HG03103 (cell line): ENCODE results near the gene DGCR2.
"Not testable (repeated sequence)": the region's sequence is repeated elsewhere in the genome, so short reads cannot be mapped to it uniquely, and the experiment has no call there.

ENCODE experiments used
- ATAC-seq: cut with Tn5 transposase; IDR thresholded peaks from one replicate; pipeline ENCODE4 v1.9.1; 2021; ENCODE audit warnings: low read depth; ENCODE audit not compliant: unreplicated experiment

The DGCR2 gene, protein sequence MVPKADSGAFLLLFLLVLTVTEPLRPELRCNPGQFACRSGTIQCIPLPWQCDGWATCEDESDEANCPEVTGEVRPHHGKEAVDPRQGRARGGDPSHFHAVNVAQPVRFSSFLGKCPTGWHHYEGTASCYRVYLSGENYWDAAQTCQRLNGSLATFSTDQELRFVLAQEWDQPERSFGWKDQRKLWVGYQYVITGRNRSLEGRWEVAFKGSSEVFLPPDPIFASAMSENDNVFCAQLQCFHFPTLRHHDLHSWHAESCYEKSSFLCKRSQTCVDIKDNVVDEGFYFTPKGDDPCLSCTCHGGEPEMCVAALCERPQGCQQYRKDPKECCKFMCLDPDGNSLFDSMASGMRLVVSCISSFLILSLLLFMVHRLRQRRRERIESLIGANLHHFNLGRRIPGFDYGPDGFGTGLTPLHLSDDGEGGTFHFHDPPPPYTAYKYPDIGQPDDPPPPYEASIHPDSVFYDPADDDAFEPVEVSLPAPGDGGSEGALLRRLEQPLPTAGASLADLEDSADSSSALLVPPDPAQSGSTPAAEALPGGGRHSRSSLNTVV

DNA sequence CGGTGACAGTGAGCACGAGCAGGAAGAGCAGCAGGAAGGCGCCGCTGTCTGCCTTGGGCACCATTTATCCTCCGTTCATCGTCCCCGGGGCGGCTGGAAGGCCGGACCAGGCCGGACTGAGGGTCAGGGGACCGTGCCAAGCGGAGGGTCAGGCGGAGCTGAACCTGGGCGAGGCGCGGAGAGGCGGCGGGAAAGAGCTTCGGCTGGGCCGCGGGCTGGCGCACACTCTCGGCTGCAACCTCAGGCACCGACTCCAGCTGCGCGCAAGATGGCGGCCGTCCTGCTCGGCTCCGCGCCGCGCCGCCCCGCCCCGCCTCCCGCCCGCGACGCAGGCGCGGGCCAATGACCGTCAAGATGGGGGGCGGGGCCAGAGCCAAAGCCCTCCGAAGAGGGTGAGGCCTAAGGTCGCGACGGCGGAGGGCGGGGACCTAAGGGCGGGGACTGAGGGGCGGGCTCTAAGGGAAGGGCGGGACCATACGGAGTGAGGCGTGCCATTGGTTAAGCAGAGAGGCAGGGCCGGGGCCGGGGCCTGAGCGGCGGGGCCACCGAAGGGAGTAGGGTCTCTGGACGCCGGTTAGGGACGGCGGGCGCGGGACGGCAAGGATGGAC, at the start of gene DGCR2:
DGCR2 (minus strand) TSS at position 270 of the 609 bp plus-strand sequence; CDS start at position 64, 206 bp downstream.
- peak; percentile 79 for ATAC-seq

DNA sequence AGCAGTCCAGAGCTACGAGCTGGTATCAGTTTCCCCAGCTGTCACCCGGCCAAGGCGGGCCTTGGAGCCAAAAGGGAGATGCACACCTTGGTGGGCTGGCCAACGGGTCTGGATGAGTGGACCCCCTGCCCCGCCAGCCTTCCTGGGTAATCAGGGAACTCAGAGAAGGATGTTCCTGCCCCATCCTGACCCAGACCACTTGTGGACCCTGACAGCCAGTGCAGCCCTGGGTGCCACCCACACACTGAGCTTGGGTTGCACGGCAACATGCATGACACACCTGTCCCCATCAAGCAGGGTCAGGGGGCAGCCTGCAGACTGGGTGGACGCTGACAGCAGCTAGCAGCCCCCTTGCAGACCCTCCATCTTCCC, 47.7 kb upstream of the DGCR2 start:
- no peak for ATAC-seq

DNA sequence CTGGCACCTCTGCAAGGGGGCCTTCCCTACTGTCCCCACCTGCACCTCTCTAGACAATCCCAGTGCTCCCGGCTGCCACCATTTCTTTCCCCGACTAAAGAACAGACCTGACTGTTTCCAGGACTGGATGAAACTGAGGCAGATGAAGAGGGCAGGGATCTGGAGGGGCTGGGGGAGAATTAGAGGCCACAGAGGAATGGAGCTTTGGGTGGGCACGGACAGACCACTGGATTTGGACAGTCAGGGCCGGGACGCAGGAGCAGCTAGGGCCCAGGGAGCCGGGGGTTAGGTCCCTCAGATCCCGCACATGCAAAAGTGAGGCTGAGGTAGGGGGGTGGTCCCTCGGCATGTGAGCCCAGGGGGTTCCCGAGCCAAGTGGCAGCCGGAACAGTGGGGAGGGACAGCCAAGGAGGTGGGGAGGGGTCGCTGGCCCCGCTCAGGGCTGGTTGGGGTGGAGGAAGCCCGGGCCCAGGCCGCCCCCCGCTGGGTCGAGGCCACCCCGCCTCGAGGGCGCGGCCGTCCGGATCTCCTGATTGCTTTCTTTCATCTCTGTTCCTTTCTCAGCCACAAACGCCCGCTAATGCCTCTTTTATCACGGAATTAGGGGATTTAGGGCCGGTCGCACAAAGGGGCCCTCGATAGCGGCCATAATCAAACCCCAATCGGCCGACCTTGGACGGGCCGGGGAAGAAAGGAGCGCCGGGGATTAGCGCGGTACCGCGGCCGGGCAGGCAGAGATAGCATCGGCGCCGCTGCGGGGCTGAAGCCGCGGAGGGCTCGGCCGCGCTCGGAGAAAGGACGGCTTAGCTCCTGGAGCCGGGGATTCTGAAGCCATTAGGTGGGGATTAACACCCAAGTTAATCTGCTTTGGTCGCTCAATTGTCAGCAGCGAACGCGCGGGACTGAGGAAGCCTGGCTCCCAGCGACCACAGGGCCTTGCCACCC, 47.1 kb upstream of the DGCR2 start:
- no peak for ATAC-seq

DNA sequence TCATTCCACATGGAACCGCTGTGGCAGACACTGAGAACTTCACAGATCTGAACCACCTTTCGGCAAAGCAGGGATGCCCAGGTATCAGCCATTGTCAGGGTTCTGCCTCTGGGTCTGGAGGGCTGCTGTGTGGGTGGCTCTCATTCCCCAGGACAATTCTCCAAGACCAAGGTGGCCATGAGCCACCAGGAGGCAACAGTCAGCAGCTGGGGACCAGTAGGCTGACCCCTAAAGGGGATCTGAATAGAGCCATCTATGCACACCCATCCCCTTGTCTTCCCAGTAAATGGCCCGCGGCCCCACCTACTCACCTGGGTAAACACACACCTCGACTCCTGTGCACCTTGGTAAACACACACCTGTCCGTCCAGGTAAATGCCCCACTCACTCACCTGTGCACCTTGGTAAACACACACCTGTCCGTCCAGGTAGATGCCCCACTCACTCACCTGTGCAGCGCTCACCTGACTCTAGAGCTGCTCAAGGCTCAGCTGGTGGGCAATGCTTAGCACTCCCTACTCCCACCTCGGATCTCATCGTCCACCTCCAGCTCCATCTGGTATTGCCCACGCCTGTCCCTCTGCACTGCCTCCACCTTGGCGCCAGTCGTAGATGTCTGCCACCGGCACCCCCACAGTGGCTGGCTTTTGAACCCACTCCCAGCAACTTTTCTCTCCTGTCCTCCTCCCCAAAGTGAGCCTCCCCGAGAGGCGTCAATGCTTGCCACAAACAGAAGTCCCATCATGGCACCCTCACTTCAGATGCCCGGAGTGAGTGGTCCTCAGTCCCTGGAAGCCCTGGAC, 46.1 kb upstream of the DGCR2 start:
- no peak for ATAC-seq

DNA sequence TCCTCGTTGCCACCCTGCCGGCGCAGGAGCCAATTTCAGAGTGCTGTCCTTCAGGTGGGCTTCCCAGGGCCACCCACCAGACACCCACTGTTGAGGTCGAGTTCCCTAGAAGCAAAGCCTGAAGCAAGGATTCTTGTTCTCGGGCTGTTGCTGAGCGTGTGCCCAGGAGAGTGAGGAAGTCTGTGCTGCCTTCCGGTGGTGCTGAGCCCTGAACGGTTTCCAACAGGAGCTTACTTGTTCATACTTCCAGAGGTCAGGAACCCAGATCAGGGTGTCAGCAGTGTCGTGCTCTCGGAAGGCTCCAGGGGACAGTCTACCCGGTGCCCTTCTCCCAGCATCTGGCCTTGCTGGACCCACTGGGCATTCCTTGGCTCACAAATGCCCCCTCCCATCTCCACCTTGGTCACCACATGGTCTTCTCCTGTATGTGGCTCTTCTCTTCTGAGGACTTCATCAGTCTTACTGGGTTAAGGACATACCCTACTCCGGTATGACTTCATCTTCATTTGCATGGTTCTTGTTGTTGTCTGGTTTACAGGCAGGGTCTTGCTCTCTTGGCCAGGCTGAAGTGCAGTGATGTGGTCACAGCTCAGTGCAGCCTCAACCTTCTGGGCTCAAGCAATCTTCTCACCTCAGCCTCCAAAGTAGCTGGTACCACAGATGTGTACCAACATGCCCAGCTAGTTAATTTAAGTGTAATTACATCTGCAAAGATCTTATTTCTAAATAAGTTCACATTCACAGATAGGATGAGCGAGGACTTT, 45.1 kb upstream of the DGCR2 start:
- no peak for ATAC-seq

DNA sequence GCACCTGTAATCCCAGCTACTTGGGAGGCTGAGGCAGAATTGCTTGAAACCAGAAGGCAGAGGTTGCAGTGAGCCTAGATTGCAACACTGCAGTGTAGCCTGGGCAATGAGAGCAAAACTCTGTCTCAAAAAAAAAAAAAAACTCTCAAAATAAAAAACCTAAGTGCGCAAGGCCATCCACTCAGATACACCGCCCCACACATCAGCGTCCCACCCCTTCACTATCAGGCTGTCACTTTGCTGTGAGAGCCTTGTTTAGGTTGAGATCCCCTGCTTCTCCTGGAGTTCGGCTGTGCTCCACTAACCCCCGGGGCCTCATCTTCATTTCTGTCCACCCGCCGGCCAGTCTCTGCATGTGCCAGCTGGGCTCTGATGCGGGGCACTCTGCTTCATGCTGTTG, 44.2 kb upstream of the DGCR2 start:
- no peak for ATAC-seq

DNA sequence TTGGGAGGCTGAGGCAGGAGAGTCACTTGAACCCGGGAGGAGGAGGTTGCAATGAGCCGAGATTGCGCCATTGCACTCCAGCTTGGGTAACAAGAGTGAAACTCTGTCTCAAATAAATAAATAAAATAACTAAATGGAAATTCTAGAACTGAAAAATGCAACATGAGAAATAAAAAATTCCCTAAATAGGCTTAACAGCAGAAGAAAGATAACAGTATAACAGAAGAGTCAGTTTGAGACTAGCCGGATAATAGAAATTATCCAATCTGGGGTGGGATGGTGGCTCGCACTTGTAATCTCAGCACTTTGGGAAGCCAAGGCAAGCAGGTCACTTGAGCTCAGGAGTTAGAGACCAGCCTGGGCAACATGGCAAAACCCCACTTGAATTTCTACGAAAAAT, 42.2 kb upstream of the DGCR2 start:
- no peak for ATAC-seq

DNA sequence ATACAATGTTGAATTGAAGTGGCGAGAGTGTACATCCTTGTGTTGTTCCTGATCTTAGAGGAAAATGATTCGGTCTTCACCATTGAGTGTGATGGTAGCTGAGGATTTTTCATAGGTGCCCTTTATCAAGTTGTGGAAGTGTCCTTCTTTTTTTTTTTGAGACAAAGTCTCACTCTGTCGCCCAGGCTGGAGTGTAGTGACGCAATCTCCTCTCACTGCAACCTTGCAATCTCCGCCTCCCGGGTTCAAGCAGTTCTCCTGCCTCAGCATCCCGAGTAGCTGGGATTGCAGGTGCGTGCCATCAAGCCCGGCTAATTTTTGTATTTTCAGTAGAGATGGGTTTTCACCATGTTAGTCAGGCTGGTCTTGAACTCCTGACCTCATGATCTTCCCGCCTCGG, 36.4 kb upstream of the DGCR2 start:
- not testable (repeated sequence) for ATAC-seq

DNA sequence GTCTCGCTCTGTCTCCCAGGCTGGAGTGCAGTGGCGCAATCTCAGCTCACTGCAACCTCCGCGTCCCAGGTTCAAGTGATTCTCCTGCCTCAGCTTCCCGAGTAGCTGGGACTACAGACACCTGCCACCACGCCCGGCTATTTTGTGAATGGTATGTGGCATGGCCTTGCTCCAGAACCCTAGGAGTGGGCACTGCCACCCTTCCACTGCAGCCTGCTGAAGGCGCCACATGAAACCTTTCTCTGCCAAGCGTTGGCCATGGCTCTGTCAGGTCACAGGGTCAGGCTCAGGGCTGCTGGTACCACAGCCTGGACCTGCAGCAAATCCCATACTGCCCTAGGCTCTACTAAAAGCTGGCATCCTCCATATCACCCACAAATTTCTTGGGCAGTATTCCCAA, 33.9 kb upstream of the DGCR2 start:
- ATAC-seq, result not testable (repeated sequence)

DNA sequence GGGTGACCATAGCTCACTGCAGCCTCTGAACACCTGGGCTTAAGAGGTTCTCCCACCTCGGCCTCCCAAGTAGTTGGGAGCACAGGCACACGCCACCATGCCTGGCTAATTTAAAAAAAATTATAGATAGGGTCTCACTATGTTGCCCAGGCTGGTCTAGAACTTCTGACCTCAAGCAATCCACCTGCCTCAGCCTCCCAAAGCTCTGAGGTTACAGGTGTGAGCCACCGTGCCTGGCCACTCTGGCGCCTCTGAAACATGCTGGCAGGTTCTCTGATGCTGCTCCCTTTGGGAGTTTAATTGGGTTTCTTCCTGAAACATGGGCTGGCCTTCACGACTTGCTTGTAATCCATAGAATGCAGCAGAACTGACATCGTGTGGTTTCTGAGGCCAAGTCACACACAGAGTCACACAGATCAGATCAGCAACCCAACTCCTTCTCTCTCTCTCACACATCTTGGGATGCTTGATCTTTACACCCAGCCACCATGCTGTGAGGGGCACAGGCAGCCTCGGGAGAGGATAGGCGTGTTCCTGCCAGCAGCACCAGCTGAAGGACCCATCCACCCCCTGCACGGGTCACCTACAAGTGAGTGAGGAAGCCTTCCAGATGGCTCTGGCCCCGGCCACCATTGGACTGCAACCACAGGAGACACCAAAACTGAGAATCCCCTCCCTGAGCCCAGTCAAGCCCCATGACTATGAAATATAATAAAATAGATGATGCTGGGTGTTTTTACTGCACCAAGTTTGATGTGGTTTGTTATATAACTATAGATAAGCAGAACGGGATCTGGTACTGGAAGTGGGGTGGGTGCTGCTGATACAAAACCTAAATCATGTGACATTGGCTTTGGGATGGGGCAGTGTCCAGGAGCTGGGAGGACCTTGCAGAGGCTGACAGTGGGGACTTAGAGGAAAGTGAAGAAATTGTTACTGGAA, 31.0 kb upstream of the DGCR2 start:
- no peak for ATAC-seq

DNA sequence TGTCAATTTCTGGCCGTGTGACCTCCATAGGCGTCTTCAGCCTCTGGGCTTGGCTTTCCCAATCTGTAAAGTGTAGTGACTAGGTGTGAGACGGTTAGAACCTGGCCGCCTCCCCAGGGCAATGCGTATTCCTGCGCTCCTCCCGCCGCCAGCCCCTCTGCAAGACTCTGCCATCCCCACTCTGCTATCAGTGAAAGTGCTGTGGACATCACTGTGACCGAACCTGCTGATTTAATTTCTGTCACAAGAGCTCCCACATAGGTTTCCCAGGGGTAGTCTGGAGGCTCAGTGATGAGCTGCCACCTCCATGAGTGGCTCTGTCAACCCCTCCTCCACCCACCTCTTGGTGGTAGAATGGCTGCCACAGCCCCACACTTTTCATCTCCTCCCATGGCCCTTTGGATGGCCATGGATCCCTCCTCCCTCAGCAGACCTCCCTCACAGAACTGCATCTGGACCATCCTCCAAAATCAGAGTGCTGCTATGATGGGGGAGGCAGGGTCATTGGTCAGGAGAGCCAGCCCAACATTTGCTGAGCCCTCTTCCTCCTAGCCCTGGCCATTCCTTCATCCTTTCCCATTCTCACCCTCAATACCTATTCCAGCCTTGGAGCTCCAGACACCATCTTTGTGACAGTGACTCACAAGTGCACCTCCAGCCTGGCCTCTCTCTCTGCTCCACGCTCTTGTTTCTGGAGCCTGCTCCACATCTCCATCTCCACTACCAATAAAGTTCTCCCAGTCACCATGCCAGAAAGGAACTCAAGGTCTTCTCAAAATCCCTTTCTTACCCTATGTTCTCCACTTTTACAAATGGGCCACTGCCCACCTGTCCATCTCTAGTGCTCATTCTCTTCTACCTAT, 29.3 kb upstream of the DGCR2 start:
- no peak for ATAC-seq

DNA sequence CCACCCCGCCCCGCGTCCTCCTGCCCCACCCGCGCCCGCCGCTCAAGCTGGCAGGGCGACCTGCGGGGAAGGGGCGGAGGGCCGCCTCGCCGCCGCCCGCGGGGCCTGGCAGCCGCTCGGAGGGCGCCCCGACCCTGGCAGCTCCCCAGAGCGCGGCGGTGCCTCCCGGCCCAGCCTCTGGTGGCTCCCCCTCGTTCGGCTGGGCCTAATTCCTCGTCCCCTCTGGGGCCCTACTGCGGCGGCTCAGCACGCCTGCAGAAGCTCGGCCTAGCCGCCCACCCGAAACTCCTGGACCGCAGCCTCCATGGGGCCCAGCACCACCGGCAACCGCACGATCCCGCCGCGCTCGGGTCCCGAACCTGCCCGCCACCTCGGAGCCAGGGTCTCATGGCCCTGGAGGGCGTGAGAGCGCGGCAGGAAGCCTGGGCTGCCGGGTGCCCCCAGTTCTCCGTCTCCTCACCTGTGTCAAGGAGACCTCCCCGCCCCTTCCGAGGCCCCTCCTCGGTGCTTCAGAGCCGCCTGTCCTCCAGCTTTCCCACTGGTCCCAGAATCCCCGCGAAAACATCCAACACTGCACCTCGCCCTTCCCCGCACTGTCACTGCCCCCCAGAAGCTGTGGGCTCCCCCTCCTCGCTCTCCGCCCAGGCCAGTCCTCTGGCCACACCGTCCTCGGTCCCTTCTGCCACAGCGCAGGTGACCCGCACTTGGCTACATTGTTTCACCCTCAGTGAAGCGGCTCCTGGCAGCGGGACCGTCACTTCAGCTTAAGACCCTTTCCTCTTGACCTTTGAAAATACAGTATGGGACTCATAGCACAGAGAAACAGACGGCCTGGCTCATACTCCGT, 28.5 kb upstream of the DGCR2 start:
- ATAC-seq, result no peak

DNA sequence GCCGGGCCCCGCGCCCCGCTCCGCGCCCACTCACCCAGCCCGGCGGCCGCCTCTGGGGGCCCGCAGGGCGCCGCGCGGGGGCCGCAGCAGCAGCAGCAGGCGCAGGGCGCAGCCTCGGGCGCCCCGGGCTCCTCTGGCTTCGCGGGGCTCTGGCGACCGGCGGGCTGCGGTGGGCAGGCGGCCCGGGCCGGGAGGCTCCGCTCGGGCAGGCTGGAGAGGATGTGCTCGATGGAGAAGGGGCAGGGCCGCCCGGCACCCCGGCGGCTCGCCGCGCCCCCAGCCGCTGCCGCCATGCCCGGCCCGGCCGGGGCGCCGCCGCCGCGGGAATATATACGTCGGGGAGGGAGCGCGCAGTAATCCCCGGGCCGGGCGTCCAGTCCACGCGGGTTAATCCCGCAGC, 27.8 kb upstream of the DGCR2 start, which contains the start of gene GSC2:
GSC2 (minus strand) TSS at position 302 of the 400 bp plus-strand sequence; CDS start at position 293, 9 bp downstream.
- no peak for ATAC-seq

DNA sequence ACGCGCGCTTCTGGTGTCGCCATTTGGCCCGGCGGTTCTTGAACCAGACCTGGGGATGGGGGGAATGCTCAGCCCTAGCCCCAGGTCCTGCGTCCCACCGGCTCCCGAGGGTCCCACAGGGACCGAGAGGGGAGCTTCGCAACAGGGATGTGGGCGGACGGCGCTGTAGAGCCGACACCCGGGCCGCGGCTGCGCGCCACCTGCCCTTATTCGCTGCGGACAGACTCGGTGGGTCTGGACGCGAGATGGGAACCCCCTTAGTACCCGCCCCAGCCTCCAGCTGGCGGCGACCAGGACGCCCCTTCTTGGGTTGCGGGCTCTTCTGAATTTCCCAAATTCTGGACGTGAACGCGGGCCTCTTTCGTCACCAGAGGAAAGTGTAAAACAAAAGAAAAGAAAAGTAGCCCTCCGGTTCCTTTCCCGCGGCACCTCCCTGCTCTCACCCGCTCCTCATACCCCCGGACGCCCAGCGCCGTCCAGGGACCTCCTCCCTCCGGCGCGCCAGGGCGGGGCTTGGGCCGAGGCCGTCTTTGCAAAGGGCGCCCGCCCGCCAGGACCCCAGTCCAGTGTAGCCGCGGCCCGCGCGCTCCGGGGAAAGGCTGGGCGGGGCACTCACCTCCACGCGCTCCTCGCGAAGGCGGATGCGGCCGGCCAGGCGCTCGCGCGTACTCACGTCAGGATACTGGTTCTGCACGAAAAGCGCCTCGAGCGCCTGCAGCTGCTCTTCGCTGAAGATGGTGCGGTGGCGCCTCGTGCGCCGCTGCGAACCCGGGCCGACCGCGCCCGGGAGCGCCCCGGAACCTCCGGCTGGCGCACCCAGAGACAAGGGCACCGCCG, 27.1 kb upstream of the DGCR2 start:
- no peak for ATAC-seq

DNA sequence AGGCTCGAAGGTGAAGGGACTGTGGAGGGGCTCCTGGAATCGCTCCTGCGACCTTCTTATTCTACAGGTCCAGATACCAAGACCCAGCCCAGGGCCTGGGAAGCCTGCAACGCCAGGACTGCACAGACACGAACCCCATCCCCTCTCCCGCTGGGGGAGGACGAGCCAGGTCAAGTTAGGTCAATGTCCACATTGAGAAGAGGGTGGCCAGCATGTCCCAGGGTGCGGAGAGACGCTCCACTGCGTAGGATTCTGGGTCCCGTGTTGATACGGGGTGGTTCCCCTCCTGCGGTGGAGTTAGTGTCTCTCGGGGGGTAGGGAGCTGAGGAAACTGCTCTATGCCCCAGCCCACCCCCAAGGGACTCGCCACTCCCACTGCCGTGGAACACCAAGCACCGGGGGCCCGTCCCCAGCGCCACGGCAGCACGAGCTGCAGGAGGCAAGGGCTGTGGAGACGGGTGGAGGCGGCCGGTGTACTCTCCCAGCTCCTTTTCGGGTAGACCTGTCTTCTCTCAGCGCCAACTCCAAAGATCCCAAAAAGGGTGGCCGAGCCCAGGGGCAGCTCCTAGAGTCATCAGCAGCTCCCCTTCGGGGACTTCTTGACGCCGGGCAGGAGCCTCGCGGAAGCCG, 26.3 kb upstream of the DGCR2 start:
- no peak for ATAC-seq
